CD4-positive, alpha-beta T cell (primary cell): ENCODE data around the gene C14orf180. TPM values are rescaled to one million over a fixed set of nuclear protein-coding genes. Genes with fewer than 3 reads are reported as not detected.

ENCODE experiments used
- ATAC-seq: fragments of 200-7000 bp; cut with Tn5 transposase; one replicate; pipeline ENCODE4 v1.10.0; 2022; ENCODE audit warnings: mild to moderate bottlenecking; ENCODE audit not compliant: poor library complexity
- CTCF ChIA-PET: fragments of 350-600 bp; sonication (Branson Sonifier 250); formaldehyde crosslinking; loops from one replicate; lab custom pipeline; 2021; ENCODE audit warnings: antibody characterized with exemption, inconsistent platforms; lab: Charles Lee
- POLR2A ChIA-PET: fragments of 350-600 bp; sonication (Branson Sonifier 250); formaldehyde crosslinking; loops from one replicate; lab custom pipeline; 2021; ENCODE audit warnings: antibody characterized with exemption, inconsistent platforms; lab: Charles Lee
- DNase-seq, 14 experiments: peaks; one replicate each; pipeline ENCODE4 v3.0.0-alpha.2; 2013 to 2020; ENCODE audit warnings: mixed read lengths in 2 of 14
- H3K27ac ChIP-seq, 2 donors: one replicate each; pipeline versions ENCODE4 v1.5.1 to v1.7.0; 2013; ENCODE audit warnings: low read length in 2 of 2, low read depth in 1 of 2, mild to moderate bottlenecking in 1 of 2
- H3K27me3 ChIP-seq, 2 experiments: 1 replicate in 1 of 2; 2 replicates in 1 of 2; pipeline versions ENCODE4 v1.6.1 to v1.7.0; 2013; ENCODE audit warnings: low read length in 2 of 2, control low read depth in 1 of 2, mild to moderate bottlenecking in 1 of 2, moderate library complexity in 1 of 2; ENCODE audit not compliant: insufficient read depth in 2 of 2, control insufficient read depth in 1 of 2
- H3K36me3 ChIP-seq: one replicate; pipeline ENCODE4 v1.6.1; 2013; ENCODE audit warnings: low read length, control low read depth; ENCODE audit not compliant: insufficient read depth
- H3K4me1 ChIP-seq: one replicate; pipeline ENCODE4 v1.6.1; 2013; ENCODE audit warnings: low read length, control low read depth; ENCODE audit not compliant: insufficient read depth
- H3K4me3 ChIP-seq: one replicate; pipeline ENCODE4 v1.5.1; 2013; ENCODE audit warnings: mild to moderate bottlenecking, low read length, moderate library complexity
- H3K9me3 ChIP-seq, 2 experiments: 1 replicate in 1 of 2; 2 replicates in 1 of 2; pipeline versions ENCODE4 v1.6.1 to v1.7.0; 2013; ENCODE audit warnings: low read length in 2 of 2, mild to moderate bottlenecking in 2 of 2, control low read depth in 1 of 2, moderate library complexity in 1 of 2; ENCODE audit not compliant: control insufficient read depth in 1 of 2, insufficient read depth in 1 of 2
- H3K27ac Mint-ChIP-seq: one replicate; pipeline ENCODE4 v1.8.0; 2020; ENCODE audit warnings: mixed read lengths
- H3K27me3 Mint-ChIP-seq: one replicate; pipeline ENCODE4 v1.8.0; 2021; ENCODE audit warnings: mixed read lengths
- H3K36me3 Mint-ChIP-seq: one replicate; pipeline ENCODE4 v1.8.0; 2021; ENCODE audit warnings: low read depth, mixed read lengths
- H3K4me1 Mint-ChIP-seq: one replicate; pipeline ENCODE4 v1.8.0; 2021; ENCODE audit warnings: low read depth, mixed read lengths
- H3K4me3 Mint-ChIP-seq: one replicate; pipeline ENCODE4 v1.8.0; 2020; ENCODE audit warnings: mild to moderate bottlenecking, mixed read lengths
- H3K9me3 Mint-ChIP-seq: one replicate; pipeline ENCODE4 v1.8.0; 2020; ENCODE audit warnings: mixed read lengths
- intact Hi-C, 2 experiments: fragments of 100-400 bp; cut with DNase I in 1 of 2; cut with micrococcal nuclease in 1 of 2; formaldehyde crosslinking; loops; one replicate each; pipeline versions ENCODE4 v1.15.1 to v1.9.0; 2023 to 2025; cut with DNase I, micrococcal nuclease
- total RNA-seq, 174 experiments: library from RNA in 2 of 174; stranded (reverse) in 2 of 174; gene quantifications; one replicate each; pipeline ENCODE4 v1.2.3 and lab custom pipeline; 2021 to 2026
- TF ChIP-seq, protein P1 (sequence below): fragments of 200-600 bp; IDR thresholded peaks from one replicate; pipeline ENCODE4 v1.8.0; 2022; ENCODE audit warnings: antibody characterized with exemption, mild to moderate bottlenecking

C14orf180 gene
- total RNA-seq, 2 experiments from 2014 or later: not detected

DNA sequence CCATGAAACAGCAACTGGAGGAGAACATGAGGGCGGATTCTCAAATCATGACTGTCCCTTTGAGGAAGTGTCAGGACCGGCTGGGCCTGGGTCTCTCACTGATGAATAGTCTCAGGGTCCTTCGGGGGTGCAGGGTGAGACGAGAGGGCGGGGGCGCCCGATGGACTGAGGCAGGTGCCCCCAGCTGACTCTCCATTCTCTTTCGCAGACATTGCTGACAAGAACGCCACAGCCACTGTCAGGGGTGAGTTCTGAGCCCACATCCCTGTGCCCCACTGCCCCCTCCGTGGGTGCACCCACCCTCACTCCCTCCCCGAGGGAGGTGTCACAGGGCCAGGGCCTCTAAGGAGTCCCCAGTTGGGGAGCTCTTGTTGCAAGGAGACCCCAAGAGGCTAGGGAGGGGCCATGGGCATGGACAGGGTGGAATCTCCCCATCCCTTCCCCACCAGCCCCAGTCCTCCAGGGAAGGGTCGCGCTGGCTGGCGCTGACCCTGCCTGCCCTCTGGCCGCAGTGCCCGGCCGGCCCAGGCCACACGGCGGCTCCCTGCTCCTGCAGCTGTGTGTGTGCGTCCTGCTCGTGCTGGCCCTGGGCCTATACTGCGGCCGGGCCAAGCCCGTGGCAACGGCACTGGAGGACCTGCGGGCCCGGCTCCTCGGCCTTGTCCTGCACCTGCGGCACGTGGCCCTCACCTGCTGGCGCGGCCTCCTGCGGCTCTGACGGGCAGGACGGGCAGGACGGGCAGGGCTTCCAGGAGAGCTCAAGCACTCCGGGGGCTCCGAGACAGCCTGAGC lies 8.7 kb downstream of the C14orf180 start:
- no peak overlapping the region for H3K4me3 ChIP-seq
- DNase-seq (no peak), ATAC-seq (no peak)
- Mint-ChIP-seq H3K4me1 (no peaks in the 10 kb centered on the region), H3K9me3 (no peaks in the 10 kb centered on the region), H3K4me3 (no peak overlapping the region), H3K27ac (no peak overlapping the region), H3K27me3 (peaks cover 18% of the 10 kb centered on the region), H3K36me3 (no peaks in the 10 kb centered on the region)
- CTCF ChIA-PET: no interaction called here
- no peaks in the 10 kb centered on the region for H3K36me3 ChIP-seq
- H3K4me1 ChIP-seq: no peaks in the 10 kb centered on the region
- H3K9me3 ChIP-seq: peaks cover 0 to 8% of the 10 kb centered on the region in 2 experiments
- no peak overlapping the region for H3K27ac ChIP-seq
- TF ChIP-seq, protein P1, sequence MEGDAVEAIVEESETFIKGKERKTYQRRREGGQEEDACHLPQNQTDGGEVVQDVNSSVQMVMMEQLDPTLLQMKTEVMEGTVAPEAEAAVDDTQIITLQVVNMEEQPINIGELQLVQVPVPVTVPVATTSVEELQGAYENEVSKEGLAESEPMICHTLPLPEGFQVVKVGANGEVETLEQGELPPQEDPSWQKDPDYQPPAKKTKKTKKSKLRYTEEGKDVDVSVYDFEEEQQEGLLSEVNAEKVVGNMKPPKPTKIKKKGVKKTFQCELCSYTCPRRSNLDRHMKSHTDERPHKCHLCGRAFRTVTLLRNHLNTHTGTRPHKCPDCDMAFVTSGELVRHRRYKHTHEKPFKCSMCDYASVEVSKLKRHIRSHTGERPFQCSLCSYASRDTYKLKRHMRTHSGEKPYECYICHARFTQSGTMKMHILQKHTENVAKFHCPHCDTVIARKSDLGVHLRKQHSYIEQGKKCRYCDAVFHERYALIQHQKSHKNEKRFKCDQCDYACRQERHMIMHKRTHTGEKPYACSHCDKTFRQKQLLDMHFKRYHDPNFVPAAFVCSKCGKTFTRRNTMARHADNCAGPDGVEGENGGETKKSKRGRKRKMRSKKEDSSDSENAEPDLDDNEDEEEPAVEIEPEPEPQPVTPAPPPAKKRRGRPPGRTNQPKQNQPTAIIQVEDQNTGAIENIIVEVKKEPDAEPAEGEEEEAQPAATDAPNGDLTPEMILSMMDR: no peak
- no peaks in the 10 kb centered on the region for H3K27me3 ChIP-seq
- POLR2A ChIA-PET: no interaction called here
- intact Hi-C loops: no loop called here

DNA sequence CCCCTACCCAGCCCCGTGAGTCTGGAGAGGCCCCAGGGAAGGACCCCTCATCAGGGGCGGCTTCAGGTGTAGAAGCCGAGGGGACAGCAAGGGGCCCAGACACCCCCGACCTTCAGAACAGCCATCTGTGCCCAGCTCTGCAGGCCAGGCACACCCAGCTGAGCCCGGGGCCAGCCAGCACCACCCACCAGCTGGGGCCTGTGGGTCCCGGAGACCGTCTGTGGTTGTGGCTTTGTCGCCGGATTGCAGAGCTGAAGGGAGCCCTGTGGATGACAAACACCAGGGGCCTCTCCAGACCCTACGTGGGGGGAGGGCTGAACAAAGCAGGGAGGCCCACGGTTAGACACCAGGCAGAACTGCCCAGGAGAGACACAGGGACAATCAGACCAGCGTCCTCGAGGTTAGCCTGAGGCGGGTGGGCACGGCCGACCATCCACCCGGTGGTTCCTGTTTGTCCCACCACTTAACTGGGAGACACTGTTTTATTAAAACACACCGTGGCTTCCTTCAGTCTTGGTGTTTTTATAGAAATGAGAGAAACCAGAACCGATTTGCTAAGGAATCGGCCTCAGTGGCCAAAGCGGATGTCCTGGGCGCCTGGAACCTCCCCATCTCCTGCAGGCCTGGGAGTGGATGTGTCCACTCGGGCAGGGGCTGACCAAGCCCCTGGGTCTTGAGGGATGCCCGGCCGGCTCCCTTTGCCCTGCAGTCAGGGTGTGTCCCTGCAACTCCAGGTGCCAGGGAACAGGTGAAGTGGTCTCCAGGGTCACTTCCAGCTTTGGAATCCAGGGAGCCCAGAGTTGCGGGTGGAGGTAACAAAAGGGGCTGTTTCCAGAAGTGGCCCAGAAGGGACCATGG lies 10.0 kb downstream of the C14orf180 start:
- Histone ChIP-seq H3K27ac (no peak overlapping the region), H3K4me1 (no peaks in the 10 kb centered on the region), H3K27me3 (no peaks in the 10 kb centered on the region), H3K4me3 (no peak overlapping the region), H3K36me3 (no peaks in the 10 kb centered on the region), H3K9me3 (peaks cover 0 to 8% of the 10 kb centered on the region in 2 experiments)
- Mint-ChIP-seq H3K27me3 (peaks cover 13% of the 10 kb centered on the region), H3K27ac (no peak overlapping the region), H3K4me3 (no peak overlapping the region), H3K9me3 (no peaks in the 10 kb centered on the region), H3K4me1 (no peaks in the 10 kb centered on the region), H3K36me3 (no peaks in the 10 kb centered on the region)
- TF ChIP-seq, protein P1: no peak
- POLR2A ChIA-PET: no interaction called here
- intact Hi-C loops: no loop called here
- ATAC-seq (no peak), DNase-seq (no peak)
- CTCF ChIA-PET: no interaction called here

DNA sequence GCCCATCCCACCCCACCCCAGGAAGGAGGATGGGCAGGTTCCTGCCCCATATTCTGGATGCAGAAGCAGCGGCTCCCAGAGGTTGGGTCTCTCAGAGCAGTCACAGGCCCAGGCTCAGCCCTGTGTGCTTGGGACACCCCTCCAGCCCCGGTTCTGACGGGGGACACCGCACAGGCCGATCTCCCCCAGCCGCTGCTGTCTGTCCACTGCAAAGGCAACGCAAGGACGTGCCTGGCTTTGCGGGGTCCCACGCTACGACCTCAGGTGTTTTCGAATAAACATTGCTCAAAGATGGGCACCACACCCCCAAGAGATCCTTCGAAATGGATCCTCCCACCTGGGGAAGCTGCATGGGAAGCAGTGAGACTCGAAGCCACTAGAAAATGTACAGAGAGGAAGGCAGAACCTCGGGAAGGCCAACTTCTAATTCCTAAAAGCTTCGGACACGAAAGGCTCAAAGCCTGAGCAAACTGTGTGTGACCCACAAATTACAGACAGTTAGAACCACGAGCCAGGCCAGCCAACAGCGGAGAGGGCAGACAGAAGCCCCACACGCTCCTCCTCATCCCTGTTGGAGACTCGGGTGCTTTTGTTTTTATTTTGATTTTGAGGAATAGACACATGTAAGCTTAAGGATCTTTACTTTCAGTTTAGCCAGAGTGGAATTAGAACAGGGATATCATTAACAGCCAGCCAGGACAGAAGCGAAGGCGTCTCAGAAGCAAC lies 10.8 kb downstream of the C14orf180 start:
- Histone ChIP-seq H3K9me3 (peaks cover 0 to 8% of the 10 kb centered on the region in 2 experiments), H3K4me1 (no peaks in the 10 kb centered on the region), H3K36me3 (no peaks in the 10 kb centered on the region), H3K27ac (no peak overlapping the region), H3K27me3 (no peaks in the 10 kb centered on the region), H3K4me3 (no peak overlapping the region)
- intact Hi-C loops: no loop called here
- no peak for ATAC-seq
- Mint-ChIP-seq H3K27me3 (peaks cover 13% of the 10 kb centered on the region), H3K27ac (no peak overlapping the region), H3K36me3 (no peaks in the 10 kb centered on the region), H3K4me1 (no peaks in the 10 kb centered on the region), H3K9me3 (no peaks in the 10 kb centered on the region), H3K4me3 (no peak overlapping the region)
- POLR2A ChIA-PET: no interaction called here
- CTCF ChIA-PET: interaction anchor here (0.6 kb wide), 1 partner anchor 335 kb away, joined by 4 read pairs; no protein-coding TSS in a partner anchor
- TF ChIP-seq, protein P1: no peak
- no peak for DNase-seq
